GM12872 (cell line): ENCODE data around the gene SYNPO2.

Source experiments
- CTCF ChIP-seq: IDR thresholded peaks from 3 replicates; pipeline ENCODE4 v1.5.1; 2011; ENCODE audit warnings: low read depth, mild to moderate bottlenecking, low read length, moderate library complexity; ENCODE audit not compliant: insufficient read depth

SYNPO2 gene

GRCh38 chr4:119048446-119048845 is 159.8 kb downstream of the SYNPO2 start:
- TF ChIP-seq CTCF = no peak

GRCh38 chr4:119049342-119049741 is 160.7 kb downstream of the SYNPO2 start:
- no peak for TF ChIP-seq CTCF

GRCh38 chr4:119050527-119051090 is 162.0 kb downstream of the SYNPO2 start:
- TF ChIP-seq CTCF = no peak

- no peak for TF ChIP-seq CTCF
Measured at GRCh38 chr4:119053245-119053644, 164.6 kb downstream of the SYNPO2 start.

- no peak for TF ChIP-seq CTCF
Measured at GRCh38 chr4:119053997-119054396, 165.3 kb downstream of the SYNPO2 start.

GRCh38 chr4:119057417-119057816 is 168.8 kb downstream of the SYNPO2 start:
- TF ChIP-seq CTCF = no peak

- TF ChIP-seq CTCF = no peak
Measured at GRCh38 chr4:119059221-119059620, 170.6 kb downstream of the SYNPO2 start.
